SK-N-SH (cell line): ENCODE measurements around the gene TM9SF1. TPM values are rescaled to one million over a fixed set of nuclear protein-coding genes. Genes with fewer than 3 reads are reported as not detected.

Source experiments
- CTCF ChIA-PET: fragments of 300-600, 350-600 bp; formaldehyde crosslinking; extraction: SDS; loops from one replicate; lab custom pipeline; 2021; lab: Yijun Ruan, JAX
- POLR2A ChIA-PET: fragments of 350-600 bp; sonication (Branson Sonifier 250); formaldehyde crosslinking; extraction: SDS; loops from one replicate; lab custom pipeline; 2020; ENCODE audit warnings: antibody characterized with exemption, inconsistent platforms; lab: Yijun Ruan, JAX
- DNase-seq: peaks from one replicate; pipeline ENCODE4 v3.0.0; 2012
- H2AFZ ChIP-seq: fragments of 200-600 bp; sonication (generic); 2 replicates; pipeline ENCODE4 v1.8.1; 2016; ENCODE audit warnings: antibody characterized with exemption, mild to moderate bottlenecking, low read depth
- H3F3A ChIP-seq: fragments of 200-600 bp; sonication (generic); replicated peaks from 2 replicates; pipeline ENCODE3; 2016; ENCODE audit warnings: antibody characterized with exemption, mild to moderate bottlenecking; ENCODE audit not compliant: insufficient read depth
- H3K27ac ChIP-seq, 2 experiments: fragments of 200-500 bp in 1 of 2; fragments of 200-600 bp in 1 of 2; sonication (Bioruptor generic) in 1 of 2; sonication (generic), shearing (Covaris generic) in 1 of 2; 2 replicates each; pipeline versions ENCODE4 v1.5.1 to v1.6.1; 2014 to 2016; ENCODE audit warnings: low read depth in 2 of 2, inconsistent platforms in 1 of 2, low read length in 1 of 2, mild to moderate bottlenecking in 1 of 2, mixed read lengths in 1 of 2
- H3K27me3 ChIP-seq: fragments of 200-600 bp; sonication (generic), shearing (Covaris generic); 2 replicates; pipeline ENCODE4 v1.6.1; 2016; ENCODE audit warnings: mixed run types; ENCODE audit not compliant: insufficient read depth
- H3K36me3 ChIP-seq, 2 experiments: fragments of 200-500 bp in 1 of 2; fragments of 200-600 bp in 1 of 2; sonication (Bioruptor generic) in 1 of 2; sonication (generic) in 1 of 2; replicated peaks in 1 of 2; 2 replicates each; pipeline versions ENCODE3 to v1.5.1; 2014 to 2016; ENCODE audit warnings: low read length in 1 of 2, mild to moderate bottlenecking in 1 of 2; ENCODE audit not compliant: insufficient read depth in 2 of 2, control insufficient read depth in 1 of 2
- H3K4me1 ChIP-seq, 2 experiments: fragments of 200-500 bp in 1 of 2; fragments of 200-600 bp in 1 of 2; sonication (Bioruptor generic) in 1 of 2; sonication (generic), shearing (Covaris generic) in 1 of 2; 2 replicates each; pipeline versions ENCODE4 v1.5.1 to v1.6.1; 2014 to 2016; ENCODE audit warnings: low read depth in 1 of 2, low read length in 1 of 2, mixed run types in 1 of 2; ENCODE audit not compliant: insufficient read depth in 2 of 2, control insufficient read depth in 1 of 2
- H3K4me2 ChIP-seq: fragments of 200-600 bp; sonication (generic), shearing (Covaris generic); 2 replicates; pipeline ENCODE4 v1.6.1; 2017; ENCODE audit warnings: mixed run types
- H3K4me3 ChIP-seq, 2 experiments: fragments of 200-500 bp in 1 of 2; fragments of 200-600 bp in 1 of 2; sonication (Bioruptor generic) in 1 of 2; sonication (generic), shearing (Covaris generic) in 1 of 2; 2 replicates each; pipeline versions ENCODE4 v1.5.1 to v1.8.1; 2014 to 2016; ENCODE audit warnings: low read depth in 2 of 2, inconsistent platforms in 1 of 2, low read length in 1 of 2, mild to moderate bottlenecking in 1 of 2, mixed read lengths in 1 of 2, moderate library complexity in 1 of 2
- H3K79me2 ChIP-seq: fragments of 200-600 bp; sonication (generic); 2 replicates; pipeline ENCODE4 v1.8.1; 2017; ENCODE audit warnings: mild to moderate bottlenecking; ENCODE audit not compliant: insufficient read depth
- H3K9ac ChIP-seq: fragments of 200-600 bp; sonication (generic); 2 replicates; pipeline ENCODE4 v1.6.1; 2017; ENCODE audit warnings: mixed run types
- H3K9me2 ChIP-seq: fragments of 200-600 bp; sonication (generic); 2 replicates; pipeline ENCODE4 v1.6.1; 2017; ENCODE audit warnings: mixed run types
- H3K9me3 ChIP-seq: fragments of 200-600 bp; sonication (generic); 2 replicates; pipeline ENCODE4 v1.6.1; 2017; ENCODE audit warnings: mixed run types, mild to moderate bottlenecking, moderate library complexity
- H4K20me1 ChIP-seq: fragments of 200-600 bp; sonication (generic); 2 replicates; pipeline ENCODE4 v1.6.1; 2017; ENCODE audit warnings: mild to moderate bottlenecking, mixed run types; ENCODE audit not compliant: insufficient read depth
- CHD2 ChIP-seq: fragments of 150-350 bp; IDR thresholded peaks from 2 replicates; pipeline ENCODE4 v1.6.1; 2018; ENCODE audit warnings: low read length; ENCODE audit not compliant: partially characterized antibody
- EP300 ChIP-seq, 2 experiments: IDR thresholded peaks; 2 replicates each; pipeline versions ENCODE4 v1.4.0 to v1.6.1; 2012; ENCODE audit warnings: borderline replicate concordance in 1 of 2, low read depth in 1 of 2, low read length in 1 of 2
- EZH2phosphoT487 ChIP-seq: fragments of 200-600 bp; sonication (generic); IDR thresholded peaks from 2 replicates; pipeline ENCODE4 v1.6.1; 2017; ENCODE audit warnings: low read depth, mixed run types, mild to moderate bottlenecking, antibody characterized with exemption, moderate library complexity, borderline replicate concordance
- FOSL2 ChIP-seq: IDR thresholded peaks from 2 replicates; pipeline ENCODE4 v1.4.0; 2012; ENCODE audit warnings: low read depth, mild to moderate bottlenecking, moderate library complexity, borderline replicate concordance
- FOXM1 ChIP-seq: IDR thresholded peaks from 2 replicates; pipeline ENCODE4 v1.4.0; 2012; ENCODE audit warnings: low read depth, mild to moderate bottlenecking
- GATA2 ChIP-seq: sonication (generic); formaldehyde crosslinking; IDR thresholded peaks from 2 replicates; pipeline ENCODE4 v1.5.0; 2020; ENCODE audit warnings: mild to moderate bottlenecking, missing genetic modification reagents
- JUND ChIP-seq: IDR thresholded peaks from 2 replicates; pipeline ENCODE4 v1.4.0; 2012
- MAX ChIP-seq: IDR thresholded peaks from 2 replicates; pipeline ENCODE4 v1.4.0; 2012; ENCODE audit warnings: low read depth
- MEF2A ChIP-seq: IDR thresholded peaks from 2 replicates; pipeline ENCODE4 v1.4.0; 2012; ENCODE audit warnings: low read depth, borderline replicate concordance
- NFIC ChIP-seq: IDR thresholded peaks from 2 replicates; pipeline ENCODE4 v1.4.0; 2012; ENCODE audit warnings: borderline replicate concordance
- NRF1 ChIP-seq: IDR thresholded peaks from 2 replicates; pipeline ENCODE4 v1.6.1; 2012; ENCODE audit warnings: low read depth, mild to moderate bottlenecking, low read length
- PBX3 ChIP-seq: IDR thresholded peaks from 2 replicates; pipeline ENCODE4; 2012
- POLR2AphosphoS5 ChIP-seq: IDR thresholded peaks from 2 replicates; pipeline ENCODE4 v1.6.1; 2012; ENCODE audit warnings: low read depth, low read length
- RAD21 ChIP-seq: IDR thresholded peaks from 2 replicates; pipeline ENCODE4 v1.6.1; 2012; ENCODE audit warnings: mild to moderate bottlenecking, low read length
- TAF1 ChIP-seq: IDR thresholded peaks from 2 replicates; pipeline ENCODE4 v1.6.1; 2012; ENCODE audit warnings: low read depth, mild to moderate bottlenecking, low read length, moderate library complexity, borderline replicate concordance
- TEAD4 ChIP-seq: IDR thresholded peaks from 2 replicates; pipeline ENCODE4 v1.4.0; 2012; ENCODE audit warnings: mild to moderate bottlenecking, borderline replicate concordance; ENCODE audit not compliant: insufficient read depth
- USF2 ChIP-seq: fragments of 150-350 bp; IDR thresholded peaks from 2 replicates; pipeline ENCODE4 v1.6.1; 2017; ENCODE audit warnings: antibody characterized with exemption, low read length, low read depth, borderline replicate concordance
- YY1 ChIP-seq: IDR thresholded peaks from 2 replicates; pipeline ENCODE4 v1.4.0; 2012; ENCODE audit warnings: low read depth, mild to moderate bottlenecking
- ZBTB33 ChIP-seq: IDR thresholded peaks from 2 replicates; pipeline ENCODE4 v1.4.0; 2012; ENCODE audit warnings: low read depth, borderline replicate concordance
- WGBS: methylation state at CpG from one replicate; pipeline ENCODE4 v1.1.6; 2017; ENCODE audit warnings: low lambda C conversion rate; 5-methylcytosine and 5-hydroxymethylcytosine counted together
- polyA plus RNA-seq, 3 experiments: library from polyadenylated mRNA; depleted of rRNA; stranded (reverse); fragments of >200 nt; gene quantifications; 2 replicates each; pipeline ENCODE4 v1.2.3, GENCODE V29; 2012
- TF ChIP-seq, protein P1 (sequence below): IDR thresholded peaks from 2 replicates; pipeline ENCODE4 v1.6.1; 2012; ENCODE audit warnings: mild to moderate bottlenecking, low read depth, low read length, moderate library complexity

TM9SF1 gene
- polyA plus RNA-seq, 1 of the 3 experiments (the other 2 are of a cell fraction) = 48.7 TPM

- Histone ChIP-seq H3K27me3 (no peaks in the 10 kb centered on the region), H4K20me1 (no peaks in the 10 kb centered on the region), H3F3A (peaks cover 11% of the 10 kb centered on the region), H3K9me2 (no peaks in the 10 kb centered on the region), H2AFZ (no peak overlapping the region), H3K4me2 (no peak overlapping the region), H3K9ac (no peak overlapping the region), H3K9me3 (no peaks in the 10 kb centered on the region), H3K4me3 (no peak overlapping the region), H3K27ac (no peak overlapping the region; a peak in 1 of 4 replicates), H3K79me2 (peaks cover 15% of the 10 kb centered on the region), H3K36me3 (peaks cover 21 to 91% of the 10 kb centered on the region in 2 experiments), H3K4me1 (peaks cover 6 to 15% of the 10 kb centered on the region in 2 experiments)
- TF ChIP-seq JUND = no peak
- TF ChIP-seq FOXM1 = no peak
- TF ChIP-seq MEF2A = no peak
- TF ChIP-seq TEAD4 = no peak
- TF ChIP-seq USF2 = no peak
- TF ChIP-seq EZH2phosphoT487 = no peak
- TF ChIP-seq GATA2 (CRISPR knock-in tag) = no peak
- TF ChIP-seq TAF1 = no peak
- TF ChIP-seq YY1 = no peak
- no peak for TF ChIP-seq NFIC
- TF ChIP-seq RAD21 = no peak
- TF ChIP-seq CHD2 = no peak
- TF ChIP-seq EP300 (IDR thresholded peaks at IDR 0.05; ENCODE audit: borderline replicate concordance in 1 of 2, low read depth in 1 of 2, low read length in 1 of 2) = no peak
- TF ChIP-seq, protein P1, sequence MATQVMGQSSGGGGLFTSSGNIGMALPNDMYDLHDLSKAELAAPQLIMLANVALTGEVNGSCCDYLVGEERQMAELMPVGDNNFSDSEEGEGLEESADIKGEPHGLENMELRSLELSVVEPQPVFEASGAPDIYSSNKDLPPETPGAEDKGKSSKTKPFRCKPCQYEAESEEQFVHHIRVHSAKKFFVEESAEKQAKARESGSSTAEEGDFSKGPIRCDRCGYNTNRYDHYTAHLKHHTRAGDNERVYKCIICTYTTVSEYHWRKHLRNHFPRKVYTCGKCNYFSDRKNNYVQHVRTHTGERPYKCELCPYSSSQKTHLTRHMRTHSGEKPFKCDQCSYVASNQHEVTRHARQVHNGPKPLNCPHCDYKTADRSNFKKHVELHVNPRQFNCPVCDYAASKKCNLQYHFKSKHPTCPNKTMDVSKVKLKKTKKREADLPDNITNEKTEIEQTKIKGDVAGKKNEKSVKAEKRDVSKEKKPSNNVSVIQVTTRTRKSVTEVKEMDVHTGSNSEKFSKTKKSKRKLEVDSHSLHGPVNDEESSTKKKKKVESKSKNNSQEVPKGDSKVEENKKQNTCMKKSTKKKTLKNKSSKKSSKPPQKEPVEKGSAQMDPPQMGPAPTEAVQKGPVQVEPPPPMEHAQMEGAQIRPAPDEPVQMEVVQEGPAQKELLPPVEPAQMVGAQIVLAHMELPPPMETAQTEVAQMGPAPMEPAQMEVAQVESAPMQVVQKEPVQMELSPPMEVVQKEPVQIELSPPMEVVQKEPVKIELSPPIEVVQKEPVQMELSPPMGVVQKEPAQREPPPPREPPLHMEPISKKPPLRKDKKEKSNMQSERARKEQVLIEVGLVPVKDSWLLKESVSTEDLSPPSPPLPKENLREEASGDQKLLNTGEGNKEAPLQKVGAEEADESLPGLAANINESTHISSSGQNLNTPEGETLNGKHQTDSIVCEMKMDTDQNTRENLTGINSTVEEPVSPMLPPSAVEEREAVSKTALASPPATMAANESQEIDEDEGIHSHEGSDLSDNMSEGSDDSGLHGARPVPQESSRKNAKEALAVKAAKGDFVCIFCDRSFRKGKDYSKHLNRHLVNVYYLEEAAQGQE = no peak
- no peak for TF ChIP-seq POLR2AphosphoS5
- TF ChIP-seq MAX = no peak
- no peak for TF ChIP-seq ZBTB33
- no peak for TF ChIP-seq NRF1
- TF ChIP-seq FOSL2 = no peak
- TF ChIP-seq PBX3 = no peak
- POLR2A ChIA-PET = interaction anchor here (1.0 to 3.1 kb wide), 3 partner anchors 11 to 22 kb away, joined by 5 to 21 read pairs (median 6); partner anchors contain the start of genes IRF9, REC8 and TM9SF1
- WGBS = 94% methylated on average over 10 of the region's 15 CpGs
- CTCF ChIA-PET = interaction anchor here (0.8 to 3.8 kb wide), 3 partner anchors 22 to 249 kb away, joined by 3 to 16 read pairs (median 4); partner anchors contain the start of gene IRF9
- no peak for DNase-seq
These were observed 12.2 kb downstream of the TM9SF1 start for GRCh38 chr14:24183014-24183481.
